K562 (cell line): ENCODE results near the gene ENHO. TPM values are rescaled to one million over a fixed set of nuclear protein-coding genes. Genes with fewer than 3 reads are reported as not detected.

ENCODE experiments used
- ATAC-seq: fragments of 200-7000 bp; cut with Tn5 transposase; 3 replicates; pipeline ENCODE4 v1.9.1; 2020; ENCODE audit warnings: moderate library complexity
- BruUV-seq: library from RNA; stranded (reverse); fragments of 400-500 nt; replicated peaks from 2 replicates; lab custom pipeline; 2021; lab: Mats Ljungman, UMichigan
- CTCF ChIA-PET: fragments of 300-600 bp; formaldehyde crosslinking; extraction: SDS; loops from one replicate; lab custom pipeline; 2021; ENCODE audit warnings: low intra/inter-chr PET ratio; lab: Yijun Ruan, JAX
- POLR2A ChIA-PET: fragments of 300-600, 350-650 bp; sonication (Branson Sonifier 250); formaldehyde crosslinking; extraction: SDS; loops from one replicate; lab custom pipeline; 2021; ENCODE audit warnings: antibody characterized with exemption, inconsistent platforms; lab: Yijun Ruan, JAX
- DNase-seq, 4 experiments: peaks; one replicate each; pipeline versions ENCODE4 v3.0.0 to v3.0.0-alpha.2; 2011 to 2018; ENCODE audit warnings: low spot score in 3 of 4, mixed read lengths in 3 of 4; ENCODE audit errors: extremely low read depth in 1 of 4
- FAIRE-seq: peaks from 2 replicates; lab custom pipeline; 2011; peaks lifted over from hg19 to GRCh38; lab: Jason Lieb, UNC
- H2AFZ ChIP-seq: 2 replicates; pipeline ENCODE4 v1.6.0; 2011; ENCODE audit warnings: low read depth, low read length, control low read depth, inconsistent platforms
- H3K27ac ChIP-seq: fragments of 200-600 bp; 3 replicates; pipeline ENCODE4 v1.8.0; 2011; ENCODE audit warnings: low read depth, mild to moderate bottlenecking, control low read depth, inconsistent platforms, low read length, moderate library complexity, mixed read lengths; ENCODE audit errors: extremely low read depth
- H3K27me3 ChIP-seq, 2 experiments: fragments of 300-600 bp in 1 of 2; 2 replicates in 1 of 2; 3 replicates in 1 of 2; pipeline versions ENCODE4 v1.6.0 to v1.8.0; 2011; ENCODE audit warnings: inconsistent platforms in 2 of 2, low read length in 2 of 2, mild to moderate bottlenecking in 1 of 2, mixed read lengths in 1 of 2, moderate library complexity in 1 of 2; ENCODE audit not compliant: control insufficient read depth in 2 of 2, insufficient read depth in 2 of 2
- H3K36me3 ChIP-seq: fragments of 300-600 bp; 3 replicates; pipeline ENCODE4 v1.8.0; 2011; ENCODE audit warnings: mild to moderate bottlenecking, low read length, inconsistent platforms; ENCODE audit not compliant: control insufficient read depth, insufficient read depth
- H3K4me1 ChIP-seq, 2 experiments: fragments of 200-600 bp in 1 of 2; replicated peaks in 1 of 2; 2 replicates in 1 of 2; 3 replicates in 1 of 2; pipeline versions ENCODE4 v1.5.1 to v1.8.0; 2011; ENCODE audit warnings: inconsistent platforms in 2 of 2, low read length in 2 of 2, mild to moderate bottlenecking in 1 of 2, mixed read lengths in 1 of 2, moderate library complexity in 1 of 2; ENCODE audit not compliant: control insufficient read depth in 2 of 2, insufficient read depth in 2 of 2
- H3K4me2 ChIP-seq: 2 replicates; pipeline ENCODE4 v1.6.1; 2011; ENCODE audit warnings: low read length, control low read depth, inconsistent platforms, mixed read lengths; ENCODE audit not compliant: insufficient read depth
- H3K4me3 ChIP-seq: fragments of 200-600 bp; sonication (generic), shearing (Covaris generic); 2 replicates; pipeline ENCODE4 v1.5.1; 2016; ENCODE audit warnings: control low read depth, inconsistent platforms
- H3K79me2 ChIP-seq: fragments of 200-600 bp; 3 replicates; pipeline ENCODE4 v1.8.0; 2011; ENCODE audit warnings: low read length, inconsistent platforms; ENCODE audit not compliant: control insufficient read depth, insufficient read depth
- H3K9ac ChIP-seq, 2 experiments: 2 replicates each; pipeline versions ENCODE4 v1.6.0 to v1.6.1; 2011; ENCODE audit warnings: low read depth in 2 of 2, low read length in 2 of 2, control low read depth in 1 of 2, inconsistent platforms in 1 of 2, mild to moderate bottlenecking in 1 of 2, mixed read lengths in 1 of 2; ENCODE audit not compliant: insufficient read depth in 1 of 2
- H3K9me1 ChIP-seq: one replicate; pipeline ENCODE4 v1.6.0; 2011; ENCODE audit warnings: inconsistent platforms, mild to moderate bottlenecking, low read length, moderate library complexity; ENCODE audit not compliant: control insufficient read depth, insufficient read depth
- H3K9me3 ChIP-seq: replicated peaks from 2 replicates; pipeline ENCODE4 v1.5.1; 2011; ENCODE audit warnings: low read depth, low read length, inconsistent platforms; ENCODE audit not compliant: control insufficient read depth, insufficient read depth
- H4K20me1 ChIP-seq: replicated peaks from 2 replicates; pipeline ENCODE4 v1.6.1; 2011; ENCODE audit warnings: low read length, inconsistent platforms, mixed read lengths; ENCODE audit not compliant: control insufficient read depth, insufficient read depth
- BRD9 ChIP-seq: fragments of 450-650 bp; IDR thresholded peaks from 2 replicates; pipeline ENCODE4 v1.6.1; 2018; ENCODE audit warnings: low read depth; ENCODE audit not compliant: partially characterized antibody
- CBX3 ChIP-seq, 2 experiments: IDR thresholded peaks; 1 replicate in 1 of 2; 2 replicates in 1 of 2; pipeline ENCODE4 v1.6.1; 2012; ENCODE audit warnings: inconsistent platforms in 2 of 2, low read length in 2 of 2, borderline replicate concordance in 1 of 2, control low read depth in 1 of 2
- EGR1 ChIP-seq: fragments of 450-650 bp; conservative IDR thresholded peaks from 2 replicates; pipeline ENCODE4 v1.6.1; 2017; ENCODE audit warnings: mild to moderate bottlenecking
- MEIS2 ChIP-seq: fragments of 450-650 bp; IDR thresholded peaks from 2 replicates; pipeline ENCODE4 v1.6.1; 2014; ENCODE audit warnings: mild to moderate bottlenecking; ENCODE audit not compliant: partially characterized antibody
- MTA1 ChIP-seq: fragments of 450-650 bp; IDR thresholded peaks from 2 replicates; pipeline ENCODE4 v1.6.1; 2017; ENCODE audit warnings: borderline replicate concordance
- POU5F1 ChIP-seq: fragments of 150-350 bp; IDR thresholded peaks from 2 replicates; pipeline ENCODE4 v1.6.1; 2014; ENCODE audit warnings: borderline replicate concordance, low read length, low read depth, mild to moderate bottlenecking; ENCODE audit not compliant: partially characterized antibody
- PTTG1 ChIP-seq: fragments of 450-650 bp; IDR thresholded peaks from 2 replicates; pipeline ENCODE4 v1.6.1; 2016; ENCODE audit warnings: low read depth, mild to moderate bottlenecking, missing genetic modification characterization, missing compliant biosample characterization
- RB1 ChIP-seq: fragments of 450-650 bp; IDR thresholded peaks from 2 replicates; pipeline ENCODE4 v1.6.1; 2017; ENCODE audit warnings: low read depth, mild to moderate bottlenecking
- TAL1 ChIP-seq: fragments of 450-650 bp; IDR thresholded peaks from 2 replicates; pipeline ENCODE4 v1.6.1; 2016; ENCODE audit warnings: mild to moderate bottlenecking
- ZC3H4 ChIP-seq: sonication (generic); formaldehyde crosslinking; IDR thresholded peaks from 2 replicates; pipeline ENCODE4 v1.9.0; 2021; ENCODE audit warnings: missing genetic modification reagents, borderline replicate concordance
- ZNF232 ChIP-seq: sonication (generic); formaldehyde crosslinking; IDR thresholded peaks from 2 replicates; pipeline ENCODE4 v1.8.0; 2022; ENCODE audit warnings: mild to moderate bottlenecking, missing genetic modification reagents
- ZNF445 ChIP-seq: fragments of 250-450 bp; sonication (Bioruptor Pico); IDR thresholded peaks from 2 replicates; pipeline ENCODE4 v1.4.0; 2020; ENCODE audit warnings: low read depth, mild to moderate bottlenecking, moderate library complexity
- ZNF780A ChIP-seq: fragments of 250-450 bp; sonication (Bioruptor Pico); IDR thresholded peaks from 2 replicates; pipeline ENCODE4 v1.5.0; 2021; ENCODE audit warnings: mild to moderate bottlenecking
- WGBS: fragments of 100-300 bp; shearing (Covaris generic); methylation state at CpG from one replicate; pipeline ENCODE4 v1.1.6; 2016; ENCODE audit warnings: low coverage, mixed read lengths; ENCODE audit not compliant: insufficient coverage; ENCODE audit errors: missing lambda C conversion rate; 5-methylcytosine and 5-hydroxymethylcytosine counted together
- in situ Hi-C: fragments of 300-500 bp; cut with MboI; formaldehyde crosslinking; loops from 4 replicates; pipeline ENCODE4 v1.15.0; 2018; ENCODE audit warnings: inconsistent platforms, mixed read lengths
- intact Hi-C: fragments of 100-400 bp; cut with micrococcal nuclease; formaldehyde crosslinking; loops from 2 replicates; pipeline ENCODE4 v1.14.2; 2022
- polyA plus RNA-seq, 8 experiments: library from polyadenylated mRNA; depleted of rRNA in 4 of 8; stranded (reverse) in 5 of 8; unstranded in 3 of 8; fragments of >200 nt; fragmentation: Nextera tagmentation in 2 of 8; fragmentation: Illumina TruSeq in 1 of 8; extraction: Ambion mirVana in 2 of 8; extraction: Trizol in 1 of 8; gene quantifications; 2 replicates each; pipeline versions ENCODE4 v1.2.1 to v1.2.3, GENCODE V29; 2011 to 2014; ENCODE audit warnings: inconsistent platforms in 1 of 8, missing spikeins in 1 of 8
- total RNA-seq, 7 experiments: library from RNA; depleted of rRNA in 6 of 7; stranded (reverse); fragments of >200 nt in 6 of 7; fragmentation: Illumina TruSeq in 2 of 7; extraction: Trizol in 2 of 7; gene quantifications; 2 replicates each; pipeline versions ENCODE4 v1.2.1 to v1.2.3, GENCODE V29; 2011 to 2021; ENCODE audit warnings: low replicate concordance in 1 of 7
- TF ChIP-seq, protein P1 (sequence below), 3 experiments: IDR thresholded peaks in 2 of 3; conservative IDR thresholded peaks in 1 of 3; 2 replicates each; pipeline ENCODE4 v1.5.1; 2011 to 2012; ENCODE audit warnings: low read length in 3 of 3, mild to moderate bottlenecking in 3 of 3, control low read depth in 2 of 3, improper control_type of control experiment in 1 of 3, inconsistent platforms in 1 of 3, low read depth in 1 of 3, mixed read lengths in 1 of 3, moderate library complexity in 1 of 3; ENCODE audit not compliant: insufficient read depth in 2 of 3
- TF ChIP-seq, protein P2 (sequence below): IDR thresholded peaks from 2 replicates; pipeline ENCODE4 v1.6.1; 2012; ENCODE audit warnings: low read depth, low read length, improper control_type of control experiment, borderline replicate concordance
- TF ChIP-seq, protein P3 (sequence below): fragments of 250-450 bp; sonication (Bioruptor Pico); IDR thresholded peaks from 2 replicates; pipeline ENCODE4 v1.8.0; 2021; ENCODE audit warnings: mild to moderate bottlenecking, moderate library complexity

ENHO gene
- total and polyA plus RNA-seq, 9 of the 15 experiments (the other 6 are each of a cell fraction or from before 2014, with no cell fraction given): 0.24 TPM; not detected in 8

DNA sequence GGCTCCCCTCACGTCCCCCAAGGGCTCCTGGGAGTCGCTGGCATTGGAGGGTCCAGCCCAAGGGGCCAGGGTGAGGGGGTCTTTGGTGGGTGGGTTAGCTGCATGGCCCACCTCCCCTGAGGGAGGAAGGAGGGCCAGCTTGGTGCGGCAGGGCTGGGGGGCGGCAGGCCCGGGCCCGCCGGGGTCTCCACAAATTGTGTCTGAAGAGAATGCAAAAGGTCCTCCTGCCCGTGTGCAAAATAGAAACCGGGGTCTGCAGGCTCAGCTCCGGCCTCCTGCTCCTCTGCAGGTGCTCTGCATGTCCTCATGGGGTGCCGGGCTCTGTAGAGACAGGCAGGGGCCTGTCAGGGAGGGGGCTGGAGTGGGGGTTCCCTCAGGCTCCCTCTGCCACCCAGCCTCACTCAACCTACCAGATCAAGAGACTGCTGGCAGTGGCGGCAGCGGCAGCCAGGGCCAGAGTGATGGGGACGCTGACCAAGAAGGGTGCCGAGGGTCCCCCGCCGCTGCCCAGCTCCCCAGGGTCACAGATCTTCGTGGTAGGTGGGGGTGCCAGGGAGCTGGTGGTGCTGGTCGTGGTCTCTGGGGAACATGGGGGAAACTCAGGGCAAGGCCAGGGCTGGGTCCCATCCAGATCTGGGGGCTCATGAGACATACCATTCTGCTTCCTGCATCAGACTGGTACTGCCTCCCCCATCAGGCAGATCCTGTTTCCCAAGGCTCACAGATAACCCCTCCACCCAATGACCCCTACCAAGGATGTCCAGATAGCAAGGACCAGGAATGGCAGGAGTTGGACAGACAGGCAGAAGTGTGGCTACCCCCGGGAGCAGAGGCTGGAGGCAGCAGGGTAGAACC, 29.2 kb upstream of the ENHO start:
- in situ Hi-C loops: no loop called here
- H3K9me3 ChIP-seq: no peaks in the 10 kb centered on the region
- no peaks in the 10 kb centered on the region for H3K36me3 ChIP-seq
- no peaks in the 10 kb centered on the region for H3K79me2 ChIP-seq
- H2AFZ ChIP-seq: no peak overlapping the region
- H4K20me1 ChIP-seq: peaks cover 9% of the 10 kb centered on the region; the same call in 1 of the 2 replicates
- H3K27ac ChIP-seq: no peak overlapping the region
- peaks cover 0 to 37% of the 10 kb centered on the region in 2 experiments; a peak in 4 of 5 replicates for H3K27me3 ChIP-seq
- intact Hi-C loops: no loop called here
- FAIRE-seq (no peak), DNase-seq (no peak), ATAC-seq (no peak)
- BruUV-seq: no TSS peak
- no peak for TF ChIP-seq CBX3 (IDR thresholded peaks at IDR 0.05; ENCODE audit: borderline replicate concordance in 1 of 2, low read length in 2 of 2)
- TF ChIP-seq ZC3H4: no peak
- no peak for TF ChIP-seq EGR1
- TF ChIP-seq, protein P1, sequence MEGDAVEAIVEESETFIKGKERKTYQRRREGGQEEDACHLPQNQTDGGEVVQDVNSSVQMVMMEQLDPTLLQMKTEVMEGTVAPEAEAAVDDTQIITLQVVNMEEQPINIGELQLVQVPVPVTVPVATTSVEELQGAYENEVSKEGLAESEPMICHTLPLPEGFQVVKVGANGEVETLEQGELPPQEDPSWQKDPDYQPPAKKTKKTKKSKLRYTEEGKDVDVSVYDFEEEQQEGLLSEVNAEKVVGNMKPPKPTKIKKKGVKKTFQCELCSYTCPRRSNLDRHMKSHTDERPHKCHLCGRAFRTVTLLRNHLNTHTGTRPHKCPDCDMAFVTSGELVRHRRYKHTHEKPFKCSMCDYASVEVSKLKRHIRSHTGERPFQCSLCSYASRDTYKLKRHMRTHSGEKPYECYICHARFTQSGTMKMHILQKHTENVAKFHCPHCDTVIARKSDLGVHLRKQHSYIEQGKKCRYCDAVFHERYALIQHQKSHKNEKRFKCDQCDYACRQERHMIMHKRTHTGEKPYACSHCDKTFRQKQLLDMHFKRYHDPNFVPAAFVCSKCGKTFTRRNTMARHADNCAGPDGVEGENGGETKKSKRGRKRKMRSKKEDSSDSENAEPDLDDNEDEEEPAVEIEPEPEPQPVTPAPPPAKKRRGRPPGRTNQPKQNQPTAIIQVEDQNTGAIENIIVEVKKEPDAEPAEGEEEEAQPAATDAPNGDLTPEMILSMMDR (IDR thresholded peaks at IDR 0.05 in 2 of 3, conservative IDR thresholded peaks at IDR 0.05 in 1 of 3; ENCODE audit: insufficient read depth in 2 of 3, low read depth in 1 of 3, low read length in 3 of 3): no peak
- TF ChIP-seq PTTG1 (tag): no peak
- no peak for TF ChIP-seq TAL1
- TF ChIP-seq, protein P2, sequence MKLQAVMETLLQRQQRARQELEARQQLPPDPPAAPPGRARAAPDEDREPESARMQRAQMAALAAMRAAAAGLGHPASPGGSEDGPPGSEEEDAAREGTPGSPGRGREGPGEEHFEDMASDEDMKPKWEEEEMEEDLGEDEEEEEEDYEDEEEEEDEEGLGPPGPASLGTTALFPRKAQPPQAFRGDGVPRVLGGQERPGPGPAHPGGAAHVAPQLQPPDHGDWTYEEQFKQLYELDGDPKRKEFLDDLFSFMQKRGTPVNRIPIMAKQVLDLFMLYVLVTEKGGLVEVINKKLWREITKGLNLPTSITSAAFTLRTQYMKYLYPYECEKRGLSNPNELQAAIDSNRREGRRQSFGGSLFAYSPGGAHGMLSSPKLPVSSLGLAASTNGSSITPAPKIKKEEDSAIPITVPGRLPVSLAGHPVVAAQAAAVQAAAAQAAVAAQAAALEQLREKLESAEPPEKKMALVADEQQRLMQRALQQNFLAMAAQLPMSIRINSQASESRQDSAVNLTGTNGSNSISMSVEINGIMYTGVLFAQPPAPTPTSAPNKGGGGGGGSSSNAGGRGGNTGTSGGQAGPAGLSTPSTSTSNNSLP: no peak
- TF ChIP-seq ZNF232 (CRISPR knock-in tag): no peak
- no peak for TF ChIP-seq ZNF445 (CRISPR knock-in tag)
- TF ChIP-seq RB1: no peak
- TF ChIP-seq, protein P3, sequence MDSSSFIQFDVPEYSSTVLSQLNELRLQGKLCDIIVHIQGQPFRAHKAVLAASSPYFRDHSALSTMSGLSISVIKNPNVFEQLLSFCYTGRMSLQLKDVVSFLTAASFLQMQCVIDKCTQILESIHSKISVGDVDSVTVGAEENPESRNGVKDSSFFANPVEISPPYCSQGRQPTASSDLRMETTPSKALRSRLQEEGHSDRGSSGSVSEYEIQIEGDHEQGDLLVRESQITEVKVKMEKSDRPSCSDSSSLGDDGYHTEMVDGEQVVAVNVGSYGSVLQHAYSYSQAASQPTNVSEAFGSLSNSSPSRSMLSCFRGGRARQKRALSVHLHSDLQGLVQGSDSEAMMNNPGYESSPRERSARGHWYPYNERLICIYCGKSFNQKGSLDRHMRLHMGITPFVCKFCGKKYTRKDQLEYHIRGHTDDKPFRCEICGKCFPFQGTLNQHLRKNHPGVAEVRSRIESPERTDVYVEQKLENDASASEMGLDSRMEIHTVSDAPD (CRISPR knock-in tag): no peak
- no peak for TF ChIP-seq POU5F1
- TF ChIP-seq ZNF780A (CRISPR knock-in tag): no peak
- TF ChIP-seq MEIS2: no peak
- TF ChIP-seq MTA1: no peak
- TF ChIP-seq BRD9: no peak
- no peak overlapping the region for H3K4me2 ChIP-seq
- no peak overlapping the region for H3K9ac ChIP-seq
- no peaks in the 10 kb centered on the region for H3K9me1 ChIP-seq
- POLR2A ChIA-PET: interaction anchor here (0.6 kb wide), 1 partner anchor 16 kb away, joined by 4 read pairs; no protein-coding TSS in a partner anchor
- no peak overlapping the region for H3K4me3 ChIP-seq
- 2% methylated on average over 17 of the region's 20 CpGs for WGBS
- CTCF ChIA-PET: no interaction called here
- H3K4me1 ChIP-seq: peaks cover 0 to 5% of the 10 kb centered on the region in 2 experiments; a peak in 1 of 5 replicates
